HEK293 (cell line): ENCODE results near the gene CLDN6.
A peak's percentile ranks its signal among the peaks of the same experiment; 100 is the strongest.

Experiments used
- ZBTB17 ChIP-seq: fragments of 450-650 bp; formaldehyde crosslinking; IDR thresholded peaks from 2 replicates; pipeline ENCODE4 v1.5.1; 2016; ENCODE audit warnings: missing biosample characterization, missing genetic modification characterization
- ZNF2 ChIP-seq: fragments of 450-650 bp; formaldehyde crosslinking; IDR thresholded peaks from 2 replicates; pipeline ENCODE4 v1.5.1; 2016; ENCODE audit warnings: missing biosample characterization, missing genetic modification characterization

- TF ChIP-seq ZNF2 (tag by site-specific recombination) (peak; percentile 37; the same call in 1 of the 2 replicates), ZBTB17 (tag by site-specific recombination) (no peak)
Observed at GRCh38 chr16:3019594-3020246, 1.7 kb upstream of the CLDN6 start.
